Heart left ventricle (tissue), 13 donors: ENCODE results near the gene RSRC2.

ENCODE experiments used
- POLR2A ChIP-seq, 2 donors: fragments of 450-650 bp; IDR thresholded peaks; one replicate each; pipeline ENCODE4 v1.6.1; 2017; ENCODE audit warnings: antibody characterized with exemption in 2 of 2, mild to moderate bottlenecking in 2 of 2, moderate library complexity in 2 of 2
- TF ChIP-seq, protein P1 (sequence below), 12 donors: fragments of 200-600 bp; sonication (generic) in 4 of 12; IDR thresholded peaks; one replicate each; pipeline versions ENCODE4 v1.5.0 to v1.8.0; 2018 to 2022; ENCODE audit warnings: antibody characterized with exemption in 12 of 12, mild to moderate bottlenecking in 5 of 12
- donor health status: ischemic (EF 13 %, LVEDD 7.1; RV severe dilation, severe dysfunction).
- donor health status: DM: no; HTN: yes; CAD: no.
- donor health status: DM: no; HTN: no; CAD: no.
- donor health status: ischemic (EF 25% LVEDD 6.9; RV normal size, moderate dysfunction).
- donor health status: ischemic (EF 25% LVEDD 5.7; RV mildly dilated, moderate dysfunction).
- donor health status: ischemic (EF 35%, LVEDD 5.7; RV mildly dilated, moderate dysfunction).
- donor health status: nonischemic (EF 11% LVEDD 7.7; RV severe dilation, severe dysfunction).
- donor health status: DM: yes; HTN: yes; CAD: no.
- donor health status: PGD.
- donor health status: ischemic (EF 29% LVEDD 5.4; RV normal size, mild dysfunction).
- donor health status: nonischemic (EF 23%, LVEDD 6.1; RV moderate dilation, normal function).

DNA sequence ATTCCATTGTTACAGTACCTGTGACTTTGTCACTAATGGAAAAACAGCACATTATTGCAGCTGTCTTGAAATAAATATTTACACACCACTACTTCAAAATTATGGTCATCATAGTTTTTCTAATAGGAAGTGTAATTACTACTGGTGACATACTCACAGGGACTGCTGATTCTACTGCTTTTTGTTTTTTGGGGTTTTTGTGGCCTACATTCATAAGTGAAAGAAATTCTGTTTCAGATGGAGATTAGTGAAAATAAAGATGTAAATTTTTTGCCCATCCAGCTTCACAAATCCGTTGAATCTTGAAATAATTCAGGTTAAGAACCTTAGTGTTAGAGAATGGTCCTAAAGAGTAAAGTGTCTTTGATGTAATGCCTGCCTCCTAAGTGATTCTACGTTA lies 17.8 kb upstream of the RSRC2 start:
- TF ChIP-seq, protein P1, sequence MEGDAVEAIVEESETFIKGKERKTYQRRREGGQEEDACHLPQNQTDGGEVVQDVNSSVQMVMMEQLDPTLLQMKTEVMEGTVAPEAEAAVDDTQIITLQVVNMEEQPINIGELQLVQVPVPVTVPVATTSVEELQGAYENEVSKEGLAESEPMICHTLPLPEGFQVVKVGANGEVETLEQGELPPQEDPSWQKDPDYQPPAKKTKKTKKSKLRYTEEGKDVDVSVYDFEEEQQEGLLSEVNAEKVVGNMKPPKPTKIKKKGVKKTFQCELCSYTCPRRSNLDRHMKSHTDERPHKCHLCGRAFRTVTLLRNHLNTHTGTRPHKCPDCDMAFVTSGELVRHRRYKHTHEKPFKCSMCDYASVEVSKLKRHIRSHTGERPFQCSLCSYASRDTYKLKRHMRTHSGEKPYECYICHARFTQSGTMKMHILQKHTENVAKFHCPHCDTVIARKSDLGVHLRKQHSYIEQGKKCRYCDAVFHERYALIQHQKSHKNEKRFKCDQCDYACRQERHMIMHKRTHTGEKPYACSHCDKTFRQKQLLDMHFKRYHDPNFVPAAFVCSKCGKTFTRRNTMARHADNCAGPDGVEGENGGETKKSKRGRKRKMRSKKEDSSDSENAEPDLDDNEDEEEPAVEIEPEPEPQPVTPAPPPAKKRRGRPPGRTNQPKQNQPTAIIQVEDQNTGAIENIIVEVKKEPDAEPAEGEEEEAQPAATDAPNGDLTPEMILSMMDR (IDR thresholded peaks at IDR 0.05): no peak
- no peak for TF ChIP-seq POLR2A (IDR thresholded peaks at IDR 0.05)
